NCI-H2227 (cell line): Measurements from ENCODE around the gene DNAJC11.
"Not testable (repeated sequence)": the region's sequence is repeated elsewhere in the genome, so short reads cannot be mapped to it uniquely, and the experiment has no call there.

Experiments
- DNase-seq: peaks from one replicate; lab custom pipeline; 2025; ENCODE audit not compliant: unreplicated experiment; lab: John Stamatoyannopoulos, UW

DNAJC11 gene

DNA sequence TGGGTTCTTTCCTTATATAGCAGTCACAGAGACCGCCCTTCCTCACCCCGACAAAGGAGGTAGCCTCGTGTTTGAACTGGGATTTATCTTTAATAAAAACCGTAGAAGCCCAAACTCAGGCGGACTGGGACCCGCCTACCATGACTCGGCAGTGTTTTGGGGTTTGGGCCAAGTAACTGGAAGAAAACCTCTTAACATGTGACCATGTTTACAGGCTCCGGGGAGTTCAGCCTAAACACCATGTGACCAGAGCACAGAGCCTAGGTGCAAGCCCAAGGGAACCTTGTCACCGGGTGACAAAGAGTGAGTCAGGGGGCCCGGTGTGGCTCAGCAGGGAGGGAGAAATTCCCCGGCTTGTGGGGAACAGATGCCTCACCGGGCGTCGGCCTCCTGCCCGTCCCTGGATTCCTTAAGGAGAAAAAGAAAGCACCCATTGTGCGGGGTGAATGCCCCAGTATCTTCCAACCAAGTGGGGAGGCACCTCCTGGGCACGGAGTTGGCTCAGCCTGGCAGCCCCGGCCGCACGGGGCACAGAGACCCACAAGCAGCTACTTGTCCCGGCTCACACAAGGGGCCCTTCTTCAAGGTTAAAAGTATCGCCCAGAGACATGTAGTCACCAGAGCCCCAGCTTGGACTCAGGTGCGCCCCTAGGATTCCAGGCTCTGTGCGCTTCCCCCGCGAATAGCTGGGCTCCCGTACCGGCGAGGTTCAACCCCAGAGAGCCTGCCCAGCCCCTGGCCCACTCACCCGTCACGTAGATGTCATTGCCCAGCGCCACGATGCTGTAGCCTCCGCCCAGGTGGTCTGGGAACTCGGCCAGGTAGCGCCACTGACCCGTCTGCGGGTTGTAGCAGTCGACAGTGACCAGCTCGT, 100.3 kb downstream of the DNAJC11 start:
- DNase-seq, result peak; percentile 46

GRCh38 chr1:6600410-6601048, 101.1 kb downstream of the DNAJC11 start:
- DNase-seq, result no peak

DNA sequence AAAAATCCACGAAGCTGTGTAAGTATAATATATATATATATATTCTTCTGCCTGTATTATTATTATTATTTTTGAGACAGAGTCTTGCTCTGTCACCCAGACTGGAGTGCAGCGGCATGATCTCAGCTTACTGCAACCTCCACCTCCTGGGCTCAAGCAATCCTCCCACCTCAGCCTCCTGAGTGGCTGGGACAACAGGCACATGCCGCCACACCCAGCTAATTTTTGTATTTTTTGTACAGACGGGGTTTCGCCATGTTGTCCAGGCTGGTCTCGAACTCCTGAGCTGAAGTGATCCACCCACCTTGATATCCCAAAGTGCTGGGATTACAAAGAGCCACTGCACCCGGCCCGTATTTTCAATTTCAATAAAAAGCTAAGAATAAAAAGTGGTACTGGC, 101.6 kb downstream of the DNAJC11 start:
- DNase-seq, result not testable (repeated sequence)

DNA sequence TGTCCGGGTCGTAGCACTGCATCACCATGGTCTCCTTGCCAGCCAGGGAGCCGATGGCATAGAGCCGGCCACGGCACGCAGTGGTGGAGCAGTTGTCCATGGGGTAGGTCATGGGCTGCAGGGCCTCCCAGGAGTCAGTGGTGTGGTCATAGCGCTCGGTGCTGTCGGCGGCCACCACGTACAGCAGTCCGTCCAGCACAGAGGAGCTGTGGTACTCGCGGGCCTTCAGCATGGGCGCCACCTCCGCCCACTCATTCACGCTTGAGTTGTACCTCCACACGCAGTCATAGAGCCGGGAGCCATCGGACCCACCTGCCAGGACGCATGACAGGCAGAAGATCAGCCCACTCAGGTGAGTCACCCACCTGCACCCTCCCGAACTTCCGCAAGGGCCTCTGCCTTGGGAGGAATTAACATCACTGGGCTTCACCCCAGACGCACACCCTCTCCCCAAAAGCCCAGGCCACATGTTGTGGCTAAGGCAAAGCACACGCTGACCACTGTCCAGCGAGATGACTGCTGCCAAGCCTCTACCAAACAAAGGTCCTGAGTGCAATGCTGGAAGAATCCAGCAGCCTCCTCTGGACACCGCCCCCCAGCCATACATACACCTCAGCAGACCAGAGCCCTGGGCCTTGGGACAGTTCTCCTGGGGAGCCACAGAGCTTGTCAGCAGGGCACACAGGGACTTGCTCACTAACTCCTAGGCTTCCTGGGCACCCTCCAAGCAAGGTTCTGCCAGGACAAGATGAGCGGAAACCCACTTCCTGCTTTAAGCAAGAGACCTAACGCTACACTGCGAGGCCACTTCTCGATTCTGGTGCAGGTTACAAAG, 102.3 kb downstream of the DNAJC11 start:
- DNase-seq, result no peak

GRCh38 chr1:6597777-6598131, 103.9 kb downstream of the DNAJC11 start:
- no peak for DNase-seq

DNA sequence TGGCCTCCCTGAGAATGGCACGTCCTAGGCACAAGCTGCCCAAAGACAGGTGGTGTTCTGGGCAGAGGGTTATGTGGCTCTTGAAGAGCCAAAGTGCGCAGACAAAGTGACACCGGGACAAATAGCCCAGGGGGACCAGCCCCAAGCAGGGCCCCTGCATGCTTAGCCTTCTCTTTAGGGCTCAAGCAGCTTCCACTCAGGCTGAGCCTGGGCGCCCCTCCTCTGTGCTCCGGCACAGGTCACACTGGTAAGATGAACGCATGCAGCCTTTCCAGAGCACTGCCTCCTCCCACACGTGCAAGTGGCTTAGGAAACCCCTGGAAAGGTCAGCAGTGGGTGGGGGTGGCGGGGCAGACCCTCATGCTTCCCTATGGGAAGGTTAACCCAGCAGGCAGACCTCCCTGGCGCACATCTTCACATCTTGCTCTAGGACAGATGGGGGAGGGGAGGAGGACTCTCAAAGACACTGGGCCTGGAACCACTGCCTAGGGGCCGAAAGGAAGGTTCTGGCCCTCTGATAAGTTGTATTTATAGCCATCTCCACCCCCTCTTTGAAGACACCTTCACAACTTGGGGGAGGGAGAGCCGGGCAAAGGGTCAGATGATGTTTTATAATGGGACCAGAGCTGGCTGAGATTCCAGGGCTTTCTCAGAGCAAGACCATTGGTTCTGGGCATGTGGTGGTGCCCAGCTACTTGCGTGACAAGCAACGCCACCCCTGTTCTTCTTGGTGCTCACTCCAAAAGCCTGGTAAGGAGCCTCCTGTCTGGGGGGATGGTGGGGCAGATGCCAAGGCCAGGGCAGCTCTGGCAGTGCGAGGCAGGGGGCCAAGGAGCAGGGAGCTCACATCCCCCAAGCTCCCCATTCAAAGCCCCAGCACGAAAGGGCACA, 104.5 kb downstream of the DNAJC11 start:
- no peak for DNase-seq

DNA sequence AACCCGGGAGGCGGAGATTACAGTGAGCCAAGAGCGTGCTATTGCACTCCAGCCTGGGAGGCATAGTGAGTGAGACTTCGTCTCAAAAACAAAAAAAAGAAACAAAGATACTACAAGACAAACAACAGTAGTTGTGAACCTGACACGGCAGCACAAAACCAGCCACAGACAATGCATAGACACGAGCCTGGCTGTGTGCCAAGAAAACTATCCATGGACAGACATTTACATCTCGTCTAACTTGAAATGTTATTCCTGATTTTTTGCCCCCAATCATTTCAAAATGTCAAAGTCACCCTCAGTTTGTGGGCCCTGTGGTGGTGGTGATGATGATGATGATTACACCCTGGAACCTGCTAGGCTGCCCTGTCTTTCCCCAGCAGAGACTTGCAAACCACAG, 105.3 kb downstream of the DNAJC11 start:
- DNase-seq, result no peak

- peak; percentile 74 for DNase-seq
Measured at GRCh38 chr1:6594977-6595740, 106.5 kb downstream of the DNAJC11 start.

GRCh38 chr1:6593810-6594209, 107.8 kb downstream of the DNAJC11 start:
- DNase-seq, result no peak

GRCh38 chr1:6592865-6593593, 108.6 kb downstream of the DNAJC11 start:
- no peak for DNase-seq

- no peak for DNase-seq
Measured at GRCh38 chr1:6592441-6592840, 109.2 kb downstream of the DNAJC11 start.

- no peak for DNase-seq
Measured at GRCh38 chr1:6591644-6592043, 110.0 kb downstream of the DNAJC11 start.

DNA sequence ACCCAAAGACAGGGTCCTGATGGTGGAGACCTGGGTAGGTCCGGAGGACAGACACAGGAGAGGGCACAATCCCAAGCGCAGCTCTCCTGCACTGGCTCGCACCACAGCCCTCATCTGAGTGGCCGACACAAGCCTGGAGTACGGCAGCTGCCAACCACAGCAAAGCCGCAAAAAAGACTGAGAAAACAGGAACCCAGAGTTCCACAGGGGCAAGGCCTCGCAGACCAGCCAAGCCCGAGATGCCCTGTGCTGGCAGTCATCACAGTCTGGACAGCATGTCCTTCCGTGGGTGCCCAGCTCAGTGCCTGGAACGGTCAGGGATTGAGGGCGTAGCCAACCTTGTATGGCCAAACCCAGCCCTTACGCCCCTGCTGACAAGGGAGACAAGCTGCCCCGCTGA, 110.4 kb downstream of the DNAJC11 start:
- no peak for DNase-seq

GRCh38 chr1:6590046-6590445, 111.6 kb downstream of the DNAJC11 start:
- DNase-seq, result no peak

DNA sequence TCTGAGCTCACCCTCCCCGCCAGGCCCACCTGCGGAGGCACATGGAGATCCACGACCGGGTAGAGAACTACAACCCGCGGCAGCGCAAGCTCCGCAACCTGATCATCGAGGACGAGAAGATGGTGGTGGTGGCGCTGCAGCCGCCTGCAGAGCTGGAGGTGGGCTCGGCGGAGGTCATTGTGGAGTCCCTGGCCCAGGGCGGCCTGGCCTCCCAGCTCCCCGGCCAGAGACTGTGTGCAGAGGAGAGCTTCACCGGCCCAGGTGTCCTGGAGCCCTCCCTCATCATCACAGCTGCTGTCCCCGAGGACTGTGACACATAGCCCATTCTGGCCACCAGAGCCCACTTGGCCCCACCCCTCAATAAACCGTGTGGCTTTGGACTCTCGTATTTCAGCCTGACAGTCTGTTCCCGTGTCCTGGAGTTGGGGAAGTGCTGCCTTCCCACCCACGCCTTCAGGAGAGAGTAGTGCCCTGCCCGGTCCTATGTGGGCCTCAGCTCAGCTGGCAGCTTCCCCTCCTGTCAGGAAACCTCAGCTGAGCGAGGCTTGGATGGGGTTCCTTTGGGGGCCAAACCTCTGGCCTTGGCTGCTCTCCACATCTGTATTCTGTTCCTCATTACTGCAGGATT, 112.6 kb downstream of the DNAJC11 start:
- DNase-seq, result no peak

DNA sequence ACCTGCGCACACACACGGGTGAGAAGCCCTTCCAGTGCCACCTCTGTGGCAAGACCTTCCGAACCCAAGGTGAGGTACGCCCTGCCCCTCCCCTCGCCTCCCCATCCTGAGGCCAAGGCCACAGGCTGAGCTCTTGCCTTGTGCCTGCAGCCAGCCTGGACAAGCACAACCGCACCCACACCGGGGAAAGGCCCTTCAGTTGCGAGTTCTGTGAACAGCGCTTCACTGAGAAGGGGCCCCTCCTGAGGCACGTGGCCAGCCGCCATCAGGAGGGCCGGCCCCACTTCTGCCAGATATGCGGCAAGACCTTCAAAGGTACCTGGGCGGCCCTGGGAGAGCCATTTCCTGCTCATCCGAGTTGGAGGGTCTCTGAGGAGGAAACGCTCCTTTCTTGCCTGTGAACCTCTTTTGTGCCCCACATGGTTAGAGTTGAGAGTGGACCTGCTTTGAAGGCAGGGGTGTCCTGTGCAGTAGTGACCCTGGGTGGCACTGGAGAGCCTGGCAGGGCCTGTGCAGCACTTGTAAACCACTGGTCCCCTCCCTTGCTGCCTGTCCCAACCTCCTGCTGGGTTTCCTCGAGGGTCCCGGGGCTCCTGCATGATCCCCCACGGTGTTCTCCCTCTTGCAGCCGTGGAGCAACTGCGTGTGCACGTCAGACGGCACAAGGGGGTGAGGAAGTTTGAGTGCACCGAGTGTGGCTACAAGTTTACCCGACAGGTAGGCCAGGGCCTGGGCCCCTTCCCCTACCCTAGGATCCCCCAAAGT, 113.3 kb downstream of the DNAJC11 start:
- DNase-seq, result no peak

GRCh38 chr1:6587261-6588005, 114.2 kb downstream of the DNAJC11 start:
- DNase-seq, result no peak
